Measurements from ENCODE around the gene ERAP2.

DNA sequence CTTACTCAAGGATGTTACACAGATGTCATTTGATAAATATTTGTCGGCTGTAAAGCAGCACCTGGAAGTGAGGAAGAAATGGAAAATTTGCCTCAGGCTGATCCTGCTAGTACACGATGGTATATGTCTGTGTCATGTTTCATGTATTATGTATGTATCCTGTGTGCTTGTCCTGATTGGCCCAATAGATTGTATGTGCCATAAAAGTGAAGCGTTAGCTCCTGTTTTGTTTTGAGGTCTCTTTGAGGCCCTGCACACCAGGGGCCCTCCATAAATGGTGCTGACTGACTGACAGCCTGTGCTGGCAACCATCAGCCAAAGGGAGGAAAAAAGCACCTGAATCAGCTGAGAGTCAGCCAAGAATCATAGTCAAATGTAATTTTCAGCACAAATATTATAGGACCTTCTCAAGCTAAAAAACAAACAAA lies 47.7 kb downstream of the ERAP2 start:
- TF ChIP-seq POLR2A (IDR thresholded peaks at IDR 0.05), result no peak
- TF ChIP-seq, protein P1, sequence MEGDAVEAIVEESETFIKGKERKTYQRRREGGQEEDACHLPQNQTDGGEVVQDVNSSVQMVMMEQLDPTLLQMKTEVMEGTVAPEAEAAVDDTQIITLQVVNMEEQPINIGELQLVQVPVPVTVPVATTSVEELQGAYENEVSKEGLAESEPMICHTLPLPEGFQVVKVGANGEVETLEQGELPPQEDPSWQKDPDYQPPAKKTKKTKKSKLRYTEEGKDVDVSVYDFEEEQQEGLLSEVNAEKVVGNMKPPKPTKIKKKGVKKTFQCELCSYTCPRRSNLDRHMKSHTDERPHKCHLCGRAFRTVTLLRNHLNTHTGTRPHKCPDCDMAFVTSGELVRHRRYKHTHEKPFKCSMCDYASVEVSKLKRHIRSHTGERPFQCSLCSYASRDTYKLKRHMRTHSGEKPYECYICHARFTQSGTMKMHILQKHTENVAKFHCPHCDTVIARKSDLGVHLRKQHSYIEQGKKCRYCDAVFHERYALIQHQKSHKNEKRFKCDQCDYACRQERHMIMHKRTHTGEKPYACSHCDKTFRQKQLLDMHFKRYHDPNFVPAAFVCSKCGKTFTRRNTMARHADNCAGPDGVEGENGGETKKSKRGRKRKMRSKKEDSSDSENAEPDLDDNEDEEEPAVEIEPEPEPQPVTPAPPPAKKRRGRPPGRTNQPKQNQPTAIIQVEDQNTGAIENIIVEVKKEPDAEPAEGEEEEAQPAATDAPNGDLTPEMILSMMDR (IDR thresholded peaks at IDR 0.05), result no peak
